NCI-H82 treated with DMSO at 0.1 percent for 48 hours (cell line): ENCODE measurements around the gene GRAMD1A.
A peak's percentile ranks its signal among the peaks of the same experiment; 100 is the strongest.
"Not testable (repeated sequence)": the region's sequence is repeated elsewhere in the genome, so short reads cannot be mapped to it uniquely, and the experiment has no call there.

Experiments
- DNase-seq: peaks from one replicate; lab custom pipeline; 2025; ENCODE audit not compliant: unreplicated experiment; lab: John Stamatoyannopoulos, UW

The GRAMD1A gene

GRCh38 chr19:35034588-35035382, 34.7 kb downstream of the GRAMD1A start:
- DNase-seq, result no peak

DNA sequence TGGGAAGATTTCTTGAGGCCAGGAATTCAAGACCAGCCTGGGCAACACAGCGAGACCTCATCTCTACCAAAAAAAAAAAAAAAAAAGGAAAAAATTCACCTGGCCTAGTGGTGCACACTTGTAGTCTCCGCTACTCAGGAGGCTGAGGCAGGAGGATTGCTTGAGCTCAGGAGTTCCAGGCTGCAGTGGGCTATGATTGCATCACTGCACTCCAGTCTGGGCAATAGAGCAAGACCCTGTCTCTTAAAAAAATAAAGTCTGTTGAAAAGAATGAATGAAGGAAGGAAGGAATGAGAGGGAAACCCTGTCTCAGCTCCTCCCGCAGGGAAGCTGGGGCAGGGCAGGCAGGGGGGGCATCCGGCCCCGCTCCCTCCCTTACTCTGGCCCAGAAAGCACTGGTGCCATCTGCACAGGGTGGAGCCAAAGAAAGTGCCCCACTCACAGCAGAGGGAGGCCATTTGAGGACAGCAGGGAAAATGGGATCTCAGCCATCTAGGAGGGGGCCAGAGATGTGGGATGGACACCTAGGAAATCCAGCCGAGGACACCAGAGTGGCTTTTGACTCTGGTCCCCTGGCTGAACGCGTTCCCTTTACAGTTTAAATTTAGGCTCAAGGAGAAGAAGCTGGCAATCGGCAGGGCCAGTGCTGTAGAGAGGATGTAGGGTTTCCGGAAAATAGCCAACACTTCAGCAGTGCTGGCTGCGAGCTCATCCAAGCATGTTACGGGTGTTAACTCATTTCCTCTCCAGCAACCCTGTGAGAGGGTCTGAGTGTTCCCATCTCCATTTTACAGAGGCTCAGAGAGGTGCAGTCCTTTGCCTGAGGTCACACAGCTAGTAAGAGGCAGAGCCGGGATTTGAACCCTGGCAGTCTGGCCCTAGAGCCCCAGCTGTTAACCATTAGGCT, 37.8 kb downstream of the GRAMD1A start:
- peak; percentile 39 for DNase-seq

GRCh38 chr19:35038623-35039512, 38.7 kb downstream of the GRAMD1A start:
- DNase-seq, result peak; percentile 34

- no peak for DNase-seq
Measured at GRCh38 chr19:35039881-35040825, 40.0 kb downstream of the GRAMD1A start.

DNA sequence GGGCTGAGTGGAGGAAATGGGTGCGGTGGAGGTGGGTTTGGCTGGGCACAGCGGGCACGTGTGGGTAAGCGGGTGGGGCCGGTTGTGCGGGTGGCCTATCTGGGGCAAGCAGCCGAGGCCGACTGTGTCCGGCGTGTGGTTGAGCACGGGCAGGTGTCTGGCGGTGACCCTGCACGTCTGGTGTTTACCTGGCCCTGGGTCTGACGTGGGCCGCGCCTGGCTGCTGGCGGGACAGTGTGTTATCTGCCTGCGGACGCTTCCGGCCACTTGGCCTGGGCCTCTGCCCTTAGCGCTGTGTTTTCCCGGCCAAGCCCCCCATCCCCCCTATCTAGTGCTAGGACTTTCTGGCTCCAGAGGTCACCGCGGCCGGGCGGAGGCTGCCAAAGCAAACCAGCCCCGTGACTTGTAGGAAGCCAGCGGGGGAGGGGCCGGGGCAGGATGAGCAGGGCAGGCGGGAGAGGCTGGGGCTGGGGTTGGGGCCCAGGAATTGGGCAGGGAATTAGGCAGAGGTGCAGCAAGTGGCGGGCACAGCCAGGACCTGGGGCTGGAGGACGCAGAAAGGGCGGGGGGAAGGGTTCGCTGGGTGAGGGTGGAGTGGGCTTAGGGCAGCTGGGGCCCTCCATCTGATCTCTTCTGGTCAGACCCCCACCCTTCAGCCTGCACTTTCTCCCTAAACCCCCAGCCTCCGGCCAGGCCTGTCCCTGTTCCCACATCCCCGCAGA, 40.9 kb downstream of the GRAMD1A start:
- no peak for DNase-seq

DNA sequence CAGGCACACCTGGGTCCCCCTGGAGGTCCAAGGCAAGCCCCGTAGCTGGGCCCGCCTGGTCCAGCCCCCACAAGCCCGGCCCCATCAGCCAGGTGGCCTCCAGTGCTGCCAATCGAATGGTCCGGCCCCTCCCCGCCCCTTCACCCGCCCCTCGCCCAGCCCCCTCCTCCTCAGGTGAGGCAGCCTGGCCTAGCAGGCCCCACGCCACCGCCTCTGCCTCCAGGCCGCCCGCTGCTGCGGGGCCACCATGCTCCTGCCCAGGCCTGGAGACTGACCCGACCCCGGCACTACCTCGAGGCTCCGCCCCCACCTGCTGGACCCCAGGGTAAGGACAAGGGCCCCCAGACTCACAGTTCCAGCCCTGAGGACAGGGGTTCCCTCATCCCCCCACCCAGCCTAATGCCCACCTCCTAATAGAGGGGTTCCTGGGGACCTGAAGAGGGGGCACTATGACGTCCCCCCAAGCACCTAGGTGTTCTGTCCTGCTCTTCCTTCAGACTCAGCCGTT, 41.5 kb downstream of the GRAMD1A start, which contains the start of gene HPN:
TSS of gene HPN (plus strand) at position 174 of the 508 bp plus-strand sequence. CDS start 786 bp downstream, outside the sequence.
- DNase-seq, result no peak

GRCh38 chr19:35042056-35042730, 42.1 kb downstream of the GRAMD1A start:
- DNase-seq, result no peak

DNA sequence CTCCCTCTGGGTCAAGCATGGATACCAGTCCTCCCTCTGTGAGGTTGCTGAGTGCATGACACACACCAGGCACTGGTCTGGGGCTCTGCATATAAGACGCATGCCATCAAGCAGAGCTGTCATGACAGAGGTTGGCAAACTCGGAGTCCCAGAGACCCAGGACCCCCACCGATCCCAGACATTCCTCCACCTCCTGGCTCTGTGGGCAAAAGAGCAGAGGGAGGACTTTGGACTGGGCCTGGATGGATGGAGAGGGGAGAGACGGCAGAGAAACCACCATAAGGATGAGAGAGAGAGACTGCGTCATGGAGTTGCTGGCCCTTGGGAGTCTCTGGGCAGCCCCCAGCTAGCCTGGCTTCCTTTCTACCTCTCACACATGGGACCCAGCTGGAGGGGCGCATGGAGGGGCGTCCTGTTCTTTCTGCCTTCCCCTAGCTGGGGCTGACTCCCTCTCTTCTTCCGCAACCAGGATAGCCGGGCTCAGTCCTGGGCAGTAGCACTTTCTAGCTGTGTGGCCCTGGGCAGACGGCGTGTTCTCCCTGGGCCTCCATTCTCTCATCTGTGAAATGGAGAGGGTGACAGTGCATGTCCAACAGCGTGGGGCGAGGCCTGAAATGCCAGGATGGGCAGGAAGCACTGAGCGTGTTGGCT, 43.0 kb downstream of the GRAMD1A start:
- no peak for DNase-seq

GRCh38 chr19:35043906-35044305, 43.8 kb downstream of the GRAMD1A start:
- no peak for DNase-seq

DNA sequence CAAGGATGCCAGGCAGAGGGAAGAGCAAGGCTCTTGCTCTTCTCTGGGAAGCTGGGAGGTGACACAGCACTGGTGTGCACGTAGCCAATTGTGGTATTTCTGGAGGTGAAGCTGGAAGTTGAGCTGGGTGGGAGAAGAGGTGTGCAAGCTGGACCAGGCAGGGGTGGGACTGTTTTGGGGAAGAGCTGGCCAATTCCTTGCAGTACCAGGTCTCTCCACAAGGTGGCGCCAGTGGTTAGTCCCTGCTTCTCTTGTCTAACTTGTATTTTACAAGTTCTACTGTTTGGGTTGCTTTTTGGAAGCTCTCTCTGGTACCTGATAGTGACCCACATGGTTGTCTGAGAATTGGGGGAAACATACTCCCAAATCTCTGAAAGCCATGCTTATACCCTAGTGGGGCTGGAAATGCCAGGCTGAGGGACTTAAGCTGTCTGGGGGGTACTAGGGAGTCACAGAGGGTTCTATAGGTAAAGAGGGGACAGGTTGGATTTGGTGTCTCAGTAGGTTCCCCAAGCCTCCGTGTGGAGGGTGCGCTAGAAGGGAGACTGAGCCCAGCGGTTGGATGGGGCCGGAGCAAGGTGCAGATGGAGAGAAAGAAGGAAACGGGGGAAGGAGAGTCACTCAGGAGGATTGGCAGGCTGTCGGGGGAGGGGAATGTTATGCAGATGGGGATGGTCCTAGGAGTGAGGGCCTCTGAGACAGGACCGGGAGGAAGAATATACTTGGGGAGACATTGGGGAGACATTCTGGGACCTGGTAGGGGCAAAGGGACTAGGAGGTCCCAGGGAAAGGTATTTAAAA, 44.4 kb downstream of the GRAMD1A start:
- peak; percentile 27 for DNase-seq

- DNase-seq, result no peak
Measured at GRCh38 chr19:35045667-35046300, 45.7 kb downstream of the GRAMD1A start.

GRCh38 chr19:35046461-35046860, 46.3 kb downstream of the GRAMD1A start:
- no peak for DNase-seq

GRCh38 chr19:35048911-35049411, 48.8 kb downstream of the GRAMD1A start:
- DNase-seq, result no peak

GRCh38 chr19:35049456-35049855, 49.3 kb downstream of the GRAMD1A start:
- no peak for DNase-seq

DNA sequence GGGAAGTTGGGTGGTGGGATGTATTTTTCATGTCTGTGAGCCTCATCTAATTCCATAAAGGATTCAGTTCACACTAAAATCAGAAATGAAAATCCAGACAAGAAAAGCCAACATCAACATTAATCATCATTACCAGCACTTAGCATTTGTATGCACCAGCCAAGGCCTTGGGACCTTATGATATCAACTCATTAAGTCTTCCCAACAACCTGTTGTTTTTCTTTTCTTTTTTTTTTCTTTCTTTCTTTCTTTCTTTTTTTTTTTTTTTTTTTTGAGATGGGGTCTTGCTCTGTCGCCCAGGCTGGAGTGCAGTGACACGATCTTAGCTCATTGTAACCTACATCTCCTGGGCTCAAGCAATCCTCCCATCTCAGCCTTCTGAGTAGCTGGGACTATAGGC, 50.5 kb downstream of the GRAMD1A start:
- not testable (repeated sequence) for DNase-seq

DNA sequence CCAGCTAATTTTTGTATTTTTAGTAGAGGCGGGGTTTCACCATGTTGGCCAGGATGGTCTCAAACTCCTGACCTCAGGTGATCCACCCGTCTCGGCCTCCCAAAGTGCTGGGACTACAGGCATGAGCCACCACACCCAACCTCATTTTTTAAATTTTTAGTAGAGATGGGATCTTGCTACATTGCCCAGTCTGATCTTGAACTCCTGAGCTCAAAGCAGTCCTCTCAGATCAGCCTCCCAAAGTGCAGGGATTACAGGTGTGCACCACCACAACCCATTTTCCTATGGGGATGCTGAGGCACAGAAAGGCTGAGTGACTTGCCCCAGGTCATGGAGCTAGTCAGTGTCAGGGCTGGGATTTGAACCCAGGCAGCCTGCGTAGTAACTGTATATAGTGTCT, 51.1 kb downstream of the GRAMD1A start:
- not testable (repeated sequence) for DNase-seq
